WI38 (cell line): ENCODE data around the gene ZC3H18.

Experiments
- H3K4me3 ChIP-seq: 2 replicates; pipeline ENCODE4 v1.5.1; 2011; ENCODE audit warnings: low read depth, mild to moderate bottlenecking, control low read depth, low read length
- CTCF ChIP-seq: IDR thresholded peaks from 2 replicates; pipeline ENCODE4 v1.5.1; 2012; ENCODE audit warnings: low read depth, mild to moderate bottlenecking, control low read depth, low read length

Gene ZC3H18

DNA sequence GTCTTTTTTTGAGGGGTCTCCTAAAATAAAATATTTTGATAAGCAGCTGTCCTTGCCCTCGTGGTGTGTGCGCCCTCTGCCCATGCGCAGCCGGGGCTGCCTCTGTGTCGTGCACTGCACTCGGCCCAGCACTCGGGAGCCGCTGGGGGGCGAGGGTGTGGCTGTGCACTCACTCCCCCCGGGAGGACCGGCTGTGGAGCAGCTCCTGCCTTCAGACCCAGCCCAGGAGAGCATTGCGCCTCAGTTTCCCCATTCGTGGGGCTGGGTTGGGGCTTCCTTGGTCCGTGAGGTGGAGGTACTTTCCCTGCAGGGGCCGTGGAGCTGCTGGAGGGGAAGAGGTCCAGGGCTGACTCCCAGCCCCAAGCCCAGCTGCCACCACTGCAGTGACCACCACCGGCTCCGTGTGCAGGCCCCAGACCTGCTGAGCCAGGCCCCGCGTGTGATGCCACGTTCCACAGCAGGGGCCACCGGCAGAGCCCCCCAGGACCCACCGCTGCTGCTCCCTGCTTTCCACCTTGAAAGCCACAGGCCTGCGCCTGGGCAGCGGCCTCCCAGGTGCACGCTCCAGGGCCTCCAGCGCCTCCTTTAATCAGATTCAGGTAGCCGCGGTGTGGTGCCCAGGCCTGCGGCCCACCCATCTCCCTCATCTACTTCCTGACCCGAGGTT lies 61.9 kb downstream of the ZC3H18 start:
- TF ChIP-seq CTCF, result no peak
- H3K4me3 ChIP-seq, result no peak overlapping the region

GRCh38 chr16:88632587-88632930 lies 62.4 kb downstream of the ZC3H18 start:
- TF ChIP-seq CTCF, result no peak
- no peak overlapping the region for H3K4me3 ChIP-seq

DNA sequence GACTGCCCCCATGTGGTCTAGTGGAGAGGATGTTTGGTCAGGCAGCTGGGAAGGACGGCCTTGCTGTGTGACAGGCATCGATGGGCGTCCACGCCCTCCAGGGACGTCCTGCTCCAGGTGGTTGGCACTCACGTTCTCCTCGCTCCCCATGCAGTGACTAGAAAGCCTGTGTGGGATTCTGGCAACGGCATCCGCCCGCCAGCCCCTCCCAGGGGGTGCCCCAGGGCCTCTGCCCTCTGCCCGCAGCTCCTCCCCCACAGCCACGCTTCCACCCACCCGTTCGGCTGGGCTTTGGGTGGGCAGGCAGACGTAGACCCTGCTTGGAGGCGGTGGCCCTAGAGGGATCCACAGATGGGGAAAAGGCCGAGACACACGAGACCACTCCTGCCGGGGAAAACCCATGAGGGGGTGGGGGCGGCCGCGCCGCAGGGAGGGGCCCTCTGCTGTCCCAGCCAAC lies 63.5 kb downstream of the ZC3H18 start:
- TF ChIP-seq CTCF, result no peak
- no peak overlapping the region for H3K4me3 ChIP-seq

GRCh38 chr16:88634141-88634993 lies 64.2 kb downstream of the ZC3H18 start:
- no peak for TF ChIP-seq CTCF
- peak overlapping the region; percentile 41 for H3K4me3 ChIP-seq

GRCh38 chr16:88634994-88635670 lies 64.9 kb downstream of the ZC3H18 start:
- peak overlapping the region; percentile 41 for H3K4me3 ChIP-seq
- TF ChIP-seq CTCF, result no peak

- TF ChIP-seq CTCF, result no peak
- no peak overlapping the region for H3K4me3 ChIP-seq
These were observed 65.6 kb downstream of the ZC3H18 start for GRCh38 chr16:88635671-88636319.
